HK-2 (cell line): ENCODE data around the gene NDUFA7.
"Not testable (repeated sequence)": the region's sequence is repeated elsewhere in the genome, so short reads cannot be mapped to it uniquely, and the experiment has no call there.

Experiments
- DNase-seq: peaks from one replicate; pipeline ENCODE4 v3.0.0-alpha.2; 2018; ENCODE audit not compliant: unreplicated experiment

Gene NDUFA7

GRCh38 chr19:8342316-8342683, 21.1 kb upstream of the NDUFA7 start:
- no peak for DNase-seq

DNA sequence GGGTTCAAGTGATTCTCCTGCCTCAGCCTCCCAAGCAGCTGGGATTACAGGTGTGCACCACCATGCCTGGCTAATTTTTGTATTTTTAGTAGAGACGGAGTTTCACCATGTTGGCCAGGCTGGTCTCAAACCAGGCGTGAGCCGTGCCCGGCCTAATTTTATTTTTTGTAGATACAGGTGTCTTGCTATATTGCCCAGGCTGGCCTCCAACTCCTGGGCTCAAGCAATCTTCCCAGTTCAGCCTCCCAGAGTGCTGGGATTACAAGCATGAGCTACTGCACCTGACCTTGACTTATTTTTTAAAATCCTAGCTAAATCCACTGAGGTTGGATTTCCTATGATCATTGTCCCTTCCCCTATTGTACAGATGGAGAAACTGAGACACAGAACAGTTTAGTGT, 20.3 kb upstream of the NDUFA7 start:
- DNase-seq, result not testable (repeated sequence)

DNA sequence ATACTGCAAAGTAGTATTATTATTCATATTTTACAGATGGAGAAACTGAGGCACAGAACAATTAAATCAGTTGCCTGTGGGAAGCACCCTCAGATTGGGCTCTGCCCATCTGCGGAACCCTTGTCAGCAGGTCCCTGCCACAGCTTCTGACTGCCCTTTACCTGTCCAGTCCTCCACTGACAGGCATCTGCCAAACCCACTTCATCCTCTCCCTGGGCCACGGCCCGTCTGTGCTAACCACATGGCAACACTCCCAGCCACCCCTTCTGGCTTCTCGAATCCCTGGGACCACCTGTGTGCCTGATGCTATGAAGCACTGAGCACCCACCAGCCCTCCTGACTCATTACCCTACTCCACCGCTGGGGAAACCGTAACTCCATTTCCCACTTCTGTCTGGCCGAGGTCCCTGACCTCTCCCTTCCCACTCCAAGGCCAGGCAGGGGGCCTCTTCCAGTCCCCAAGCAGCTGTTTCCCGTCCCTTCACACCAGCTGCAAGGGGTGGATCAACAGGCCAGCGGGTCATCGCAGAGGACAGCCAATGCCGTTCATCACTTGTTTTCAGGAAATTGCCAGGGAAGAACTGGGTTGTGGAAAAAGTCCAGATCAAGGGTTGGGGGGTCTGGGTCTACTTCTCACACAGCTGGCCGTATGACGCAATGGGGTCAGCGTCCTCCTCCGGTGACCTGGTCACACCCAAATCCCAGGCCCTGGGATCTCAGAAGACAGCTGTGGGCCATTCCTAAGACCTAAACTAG, 19.3 kb upstream of the NDUFA7 start:
- no peak for DNase-seq

DNA sequence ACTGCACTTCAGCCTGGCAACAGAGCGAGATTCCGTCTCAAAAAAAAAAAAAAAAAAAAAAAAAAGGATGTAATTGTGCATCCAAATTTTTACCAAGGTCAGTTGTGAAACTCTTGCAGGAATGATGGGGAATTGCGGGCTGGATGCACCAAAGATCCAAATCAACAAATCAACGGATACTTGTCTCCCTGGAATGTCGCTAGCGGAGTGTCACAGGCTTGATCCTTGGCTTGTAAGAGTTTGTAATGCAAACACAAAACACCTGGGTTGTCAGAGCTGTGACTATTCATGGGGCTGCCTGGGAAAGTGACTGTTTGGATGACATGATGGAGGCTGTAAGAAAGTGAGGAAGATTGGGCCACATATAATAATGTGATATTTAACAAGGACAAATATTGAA, 17.7 kb upstream of the NDUFA7 start:
- DNase-seq, result no peak

DNA sequence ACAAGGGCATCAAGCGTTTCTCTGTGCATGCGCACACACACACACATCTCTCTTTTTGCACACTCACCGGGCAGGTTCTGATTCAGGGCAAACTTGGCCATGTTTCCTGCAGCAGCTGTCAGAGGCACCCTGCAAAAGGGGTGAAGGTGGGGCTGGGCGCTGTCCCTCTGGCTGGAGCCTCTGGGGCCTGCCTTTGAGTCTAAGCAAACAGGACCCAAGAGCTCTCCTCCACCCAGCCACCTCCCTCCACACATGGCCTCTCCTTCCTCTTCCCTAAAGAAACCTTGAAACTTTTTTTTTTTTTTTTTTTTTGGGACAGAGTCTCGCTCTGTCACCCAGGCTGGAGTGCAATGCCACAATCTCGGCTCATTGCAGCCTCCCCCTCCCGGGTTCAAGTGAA, 16.6 kb upstream of the NDUFA7 start:
- no peak for DNase-seq

- DNase-seq, result no peak
Measured at GRCh38 chr19:8336660-8337059, 15.5 kb upstream of the NDUFA7 start.

GRCh38 chr19:8336072-8336569, 14.9 kb upstream of the NDUFA7 start:
- DNase-seq, result no peak

DNA sequence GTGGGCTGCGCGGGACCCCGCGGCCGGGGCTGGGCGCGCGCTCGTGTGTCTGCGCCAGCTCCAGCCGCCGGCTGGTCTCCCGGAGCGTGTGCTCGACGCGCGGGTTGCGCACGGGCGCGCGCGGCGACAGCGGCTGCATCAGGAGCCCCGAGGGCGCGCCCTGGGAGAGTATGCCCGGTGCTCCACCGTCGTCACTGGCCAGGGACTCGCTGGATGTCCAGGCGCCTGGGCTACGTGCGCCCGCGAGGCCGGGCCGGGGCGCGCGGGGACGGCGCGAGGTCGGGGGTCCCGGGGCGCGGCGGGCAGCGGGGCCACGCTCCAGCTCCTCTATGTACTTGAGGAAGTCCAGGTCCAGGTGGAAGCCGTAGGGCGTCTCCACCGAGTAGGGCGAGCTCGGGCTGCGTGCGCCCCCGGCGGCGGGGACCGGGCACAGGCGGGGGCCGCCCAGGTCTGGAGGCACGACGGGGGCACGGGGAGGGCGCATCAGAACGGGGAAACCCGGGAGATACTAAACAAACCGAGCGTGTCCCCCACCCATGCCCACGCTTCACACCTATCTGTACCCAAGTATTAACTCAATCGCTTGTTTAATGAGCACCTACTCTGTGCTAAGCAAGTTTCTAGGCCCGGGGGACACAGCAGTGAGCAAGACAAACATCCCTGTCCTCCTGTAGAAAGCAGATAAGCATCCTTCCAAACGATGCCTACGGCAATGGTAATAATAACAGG, 14.3 kb upstream of the NDUFA7 start:
- no peak for DNase-seq

GRCh38 chr19:8334458-8335342, 13.5 kb upstream of the NDUFA7 start:
- DNase-seq, result peak; percentile 62

DNA sequence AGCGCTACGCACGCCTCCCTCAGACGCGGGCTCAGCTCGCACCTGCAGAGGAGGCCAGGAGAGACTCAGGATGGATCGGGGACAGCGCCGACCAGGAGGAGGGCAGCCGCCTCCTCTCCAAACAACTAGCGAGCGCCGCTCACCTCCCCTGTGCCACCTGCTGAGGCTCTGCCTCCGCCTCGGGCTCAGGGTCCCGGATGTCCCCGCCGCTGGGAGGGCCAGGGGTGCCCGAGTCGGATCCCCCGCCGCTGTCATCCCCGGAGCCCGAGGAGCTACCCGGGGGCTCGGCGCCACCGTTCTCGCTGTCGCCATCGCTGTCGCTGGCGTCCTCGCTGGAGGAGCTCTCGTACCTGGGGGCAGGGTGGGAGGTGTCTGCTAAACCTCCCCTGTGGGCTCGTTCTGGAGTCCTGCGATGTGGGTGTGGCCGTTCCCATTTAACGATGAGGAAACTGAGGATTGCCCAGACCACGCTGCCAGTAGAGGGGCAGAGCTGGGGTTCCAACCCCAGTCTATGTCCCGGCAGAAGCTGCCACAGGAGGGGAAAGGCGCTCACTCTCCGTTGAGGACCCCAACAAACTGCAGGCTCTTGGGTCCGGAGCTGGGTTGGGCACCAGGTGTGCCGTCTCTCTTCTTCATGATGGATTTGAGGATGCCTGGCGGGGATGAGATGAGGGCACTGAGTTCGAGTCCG, 12.7 kb upstream of the NDUFA7 start:
- DNase-seq, result no peak

DNA sequence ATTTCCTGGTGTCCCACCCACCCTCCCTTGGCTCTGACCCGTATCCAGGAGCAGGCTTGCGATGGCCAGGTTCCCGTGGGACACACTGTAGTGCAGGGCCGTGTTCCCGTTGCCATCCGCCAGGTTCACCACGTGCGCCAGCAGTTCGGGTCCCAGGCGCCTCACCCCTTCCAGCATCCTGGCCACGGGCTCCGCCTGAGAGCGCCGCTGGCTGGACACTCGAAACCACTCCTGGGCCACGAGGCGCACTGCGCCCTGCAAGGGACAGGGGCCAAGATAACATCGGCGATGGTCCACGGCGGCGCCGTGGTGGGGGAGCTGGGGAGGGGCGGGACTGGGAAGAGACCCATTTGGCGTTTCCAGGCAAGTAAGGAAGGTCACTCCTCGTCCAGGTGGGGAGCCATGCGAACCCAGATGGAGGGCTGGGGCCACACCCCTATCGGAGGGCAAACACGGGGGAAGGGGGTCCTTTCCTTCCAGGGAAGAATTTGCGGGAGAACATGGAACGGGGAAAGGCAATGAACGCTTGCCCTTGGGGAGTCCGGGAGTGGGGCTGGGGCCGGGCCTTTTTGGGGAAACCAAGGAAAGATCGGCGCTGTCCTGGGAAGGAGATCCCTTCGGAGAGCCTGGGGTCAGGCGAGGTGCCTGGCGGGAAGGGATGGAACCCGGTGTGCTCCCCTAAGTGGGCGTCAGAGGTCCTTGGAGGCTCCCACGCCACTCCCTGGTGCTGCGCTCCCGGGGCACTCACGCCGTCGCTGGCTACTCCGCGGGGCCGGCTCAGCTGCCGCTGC, 12.0 kb upstream of the NDUFA7 start:
- DNase-seq, result no peak

- DNase-seq, result no peak
Measured at GRCh38 chr19:8331263-8331845, 10.2 kb upstream of the NDUFA7 start.

DNA sequence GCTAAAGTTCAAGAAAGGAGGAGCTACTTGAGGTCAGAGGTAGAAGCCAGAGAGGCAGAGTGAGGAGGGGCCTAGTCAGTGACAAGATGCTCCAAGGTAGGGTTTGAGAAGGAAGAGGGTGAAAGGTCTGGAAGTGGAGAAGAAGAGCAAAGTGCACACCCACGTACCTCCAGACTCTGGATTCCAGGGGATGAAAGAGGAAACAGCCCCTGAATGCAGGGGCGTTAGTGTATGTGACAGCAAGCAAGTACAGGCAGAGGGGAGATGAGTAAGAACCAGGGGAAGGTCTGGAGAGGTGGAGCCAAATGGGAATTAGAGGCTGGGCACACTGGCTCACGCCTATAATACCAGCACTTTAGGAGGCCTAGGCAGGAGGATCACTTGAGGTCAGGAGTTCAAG, 8.8 kb upstream of the NDUFA7 start:
- DNase-seq, result no peak

- DNase-seq, result no peak
Measured at GRCh38 chr19:8325454-8325853, 4.3 kb upstream of the NDUFA7 start.

DNA sequence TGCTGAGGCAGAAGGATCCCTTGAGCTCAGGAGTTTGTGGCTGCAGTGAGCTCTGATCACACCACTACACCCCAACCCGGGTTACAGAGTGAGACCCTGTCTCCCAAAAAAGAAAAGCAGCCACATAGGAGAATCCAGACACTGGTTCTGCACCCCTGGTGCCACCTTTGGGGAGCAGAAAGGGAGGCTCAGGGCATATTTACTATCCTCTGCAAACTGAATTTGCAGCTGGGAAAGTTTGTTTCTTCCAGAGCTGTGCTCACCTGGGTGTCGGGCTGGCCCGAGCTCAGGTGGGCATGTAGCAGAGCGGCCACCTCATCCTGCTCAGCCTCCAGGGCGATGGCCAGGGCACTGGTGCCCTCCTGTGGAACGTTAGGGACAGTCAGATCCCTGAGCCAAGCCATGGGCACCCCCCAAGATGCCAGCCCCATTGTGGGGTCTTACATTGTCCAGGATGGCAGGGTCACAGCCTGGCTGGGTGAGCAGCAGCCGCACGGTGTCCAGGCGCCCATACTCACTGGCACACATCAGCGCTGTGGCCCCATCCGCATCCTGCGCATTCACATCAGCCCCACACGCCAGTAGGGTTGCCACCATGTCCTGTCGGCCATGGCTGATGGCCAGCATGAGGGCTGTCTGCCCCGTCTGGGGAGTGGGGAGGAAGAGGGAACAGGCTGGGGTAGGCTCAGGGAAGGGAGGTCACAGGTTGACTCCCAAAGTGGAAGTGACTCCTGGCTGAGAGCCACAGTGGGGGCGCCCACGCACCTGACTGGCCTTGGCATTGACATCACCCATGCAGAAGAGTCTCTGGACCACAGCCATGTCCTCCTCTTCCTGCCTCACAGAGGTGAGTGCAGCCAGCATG, 3.2 kb upstream of the NDUFA7 start:
- DNase-seq, result peak; percentile 28

GRCh38 chr19:8323781-8324185, 2.6 kb upstream of the NDUFA7 start:
- no peak for DNase-seq

DNA sequence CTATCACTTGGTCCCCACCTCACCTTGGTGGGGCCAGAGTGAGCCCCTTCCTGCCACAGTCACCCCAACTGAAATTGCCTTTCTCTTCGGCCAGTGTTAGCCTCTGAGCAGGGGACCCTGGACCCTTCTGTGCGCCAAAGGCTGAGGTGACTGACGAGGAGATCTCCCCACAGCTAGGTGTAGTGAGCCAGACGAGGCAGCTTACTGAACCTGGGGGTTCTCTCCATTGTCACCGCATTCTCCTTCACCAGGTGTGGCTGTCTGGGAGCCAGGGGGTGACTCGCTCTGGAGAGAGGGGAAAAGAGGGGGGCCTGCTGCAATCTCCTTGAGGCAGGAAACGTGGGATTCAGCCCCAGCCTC, 1.4 kb upstream of the NDUFA7 start:
- no peak for DNase-seq

DNA sequence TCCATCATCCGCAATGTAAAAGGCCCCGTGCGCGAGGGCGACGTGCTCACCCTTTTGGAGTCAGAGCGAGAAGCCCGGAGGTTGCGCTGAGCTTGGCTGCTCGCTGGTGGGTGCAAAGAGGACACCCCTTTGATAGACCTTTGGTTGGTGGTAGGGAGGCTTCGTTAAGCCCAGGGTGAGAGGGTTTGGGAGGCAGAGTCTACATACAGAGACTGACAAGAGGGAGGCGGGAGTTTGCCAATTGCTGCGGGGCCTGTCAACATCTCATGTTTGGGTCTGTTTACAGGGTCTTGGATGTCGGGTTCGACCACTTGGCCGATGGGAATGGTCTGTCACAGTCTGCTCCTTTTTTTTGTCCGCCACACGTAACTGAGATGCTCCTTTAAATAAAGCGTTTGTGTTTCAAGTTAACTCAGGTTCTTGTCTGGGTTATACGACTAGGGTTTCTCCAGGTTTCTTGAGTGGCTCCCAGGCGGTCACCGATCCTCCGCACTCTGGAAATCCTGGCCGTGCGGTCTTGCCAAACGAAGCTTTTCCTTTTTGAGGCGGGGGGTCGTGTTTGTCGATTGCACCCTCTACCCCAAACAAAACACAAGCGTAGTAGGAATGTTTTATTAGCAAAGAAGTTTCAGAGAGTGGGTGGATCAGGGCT, 937 bp upstream of the NDUFA7 start:
- no peak for DNase-seq

- DNase-seq, result peak; percentile 38
Measured at GRCh38 chr19:8320564-8321066, 560 bp downstream of the NDUFA7 start.
